ENCODE measurements around the gene PHACTR4.
"Not testable (repeated sequence)": the region's sequence is repeated elsewhere in the genome, so short reads cannot be mapped to it uniquely, and the experiment has no call there.

Gene PHACTR4

GRCh38 chr1:28530456-28530855 is 160.9 kb downstream of the PHACTR4 start:
- H3K4me3 ChIP-seq (ENCODE audit: low read depth, low read length), result no peak overlapping the region
- no peak for TF ChIP-seq CTCF (IDR thresholded peaks at IDR 0.05; ENCODE audit: borderline replicate concordance, insufficient read depth, low read depth, low read length)

GRCh38 chr1:28534671-28535070 is 165.1 kb downstream of the PHACTR4 start:
- H3K4me3 ChIP-seq (ENCODE audit: low read depth, low read length), result no peak overlapping the region
- TF ChIP-seq CTCF (IDR thresholded peaks at IDR 0.05; ENCODE audit: borderline replicate concordance, insufficient read depth, low read depth, low read length), result no peak

- H3K4me3 ChIP-seq (ENCODE audit: low read depth, low read length), result no peak overlapping the region
- TF ChIP-seq CTCF (IDR thresholded peaks at IDR 0.05; ENCODE audit: borderline replicate concordance, insufficient read depth, low read depth, low read length), result no peak
Measured at GRCh38 chr1:28535180-28535579, 165.6 kb downstream of the PHACTR4 start.

GRCh38 chr1:28537457-28538199 is 168.1 kb downstream of the PHACTR4 start:
- no peak for TF ChIP-seq CTCF (IDR thresholded peaks at IDR 0.05; ENCODE audit: borderline replicate concordance, insufficient read depth, low read depth, low read length)
- H3K4me3 ChIP-seq (ENCODE audit: low read depth, low read length), result no peak overlapping the region

DNA sequence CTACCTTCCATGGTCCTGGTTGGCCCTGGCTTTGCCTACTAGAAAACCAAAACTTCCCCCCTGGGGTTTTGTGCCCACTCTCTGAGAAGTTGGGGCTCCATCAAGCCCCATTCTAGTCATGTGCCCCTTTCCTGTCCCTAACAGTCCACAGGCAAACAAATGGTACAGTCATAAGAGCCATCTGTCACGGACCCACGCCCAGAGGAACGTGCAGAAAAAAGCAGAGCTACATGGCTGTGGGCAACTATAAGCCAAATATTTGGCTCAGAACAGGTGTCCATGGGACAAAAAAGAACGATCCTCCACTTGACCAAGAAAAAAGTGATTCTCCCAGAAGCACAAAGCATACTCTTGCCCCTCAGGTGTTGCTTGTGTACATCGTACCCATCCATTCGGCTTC is 168.7 kb downstream of the PHACTR4 start:
- no peak overlapping the region for H3K4me3 ChIP-seq (ENCODE audit: low read depth, low read length)
- no peak for TF ChIP-seq CTCF (IDR thresholded peaks at IDR 0.05; ENCODE audit: borderline replicate concordance, insufficient read depth, low read depth, low read length)

- TF ChIP-seq CTCF (IDR thresholded peaks at IDR 0.05; ENCODE audit: borderline replicate concordance, insufficient read depth, low read depth, low read length), result no peak
- no peak overlapping the region for H3K4me3 ChIP-seq (ENCODE audit: low read depth, low read length)
Measured at GRCh38 chr1:28540651-28541050, 171.1 kb downstream of the PHACTR4 start.

DNA sequence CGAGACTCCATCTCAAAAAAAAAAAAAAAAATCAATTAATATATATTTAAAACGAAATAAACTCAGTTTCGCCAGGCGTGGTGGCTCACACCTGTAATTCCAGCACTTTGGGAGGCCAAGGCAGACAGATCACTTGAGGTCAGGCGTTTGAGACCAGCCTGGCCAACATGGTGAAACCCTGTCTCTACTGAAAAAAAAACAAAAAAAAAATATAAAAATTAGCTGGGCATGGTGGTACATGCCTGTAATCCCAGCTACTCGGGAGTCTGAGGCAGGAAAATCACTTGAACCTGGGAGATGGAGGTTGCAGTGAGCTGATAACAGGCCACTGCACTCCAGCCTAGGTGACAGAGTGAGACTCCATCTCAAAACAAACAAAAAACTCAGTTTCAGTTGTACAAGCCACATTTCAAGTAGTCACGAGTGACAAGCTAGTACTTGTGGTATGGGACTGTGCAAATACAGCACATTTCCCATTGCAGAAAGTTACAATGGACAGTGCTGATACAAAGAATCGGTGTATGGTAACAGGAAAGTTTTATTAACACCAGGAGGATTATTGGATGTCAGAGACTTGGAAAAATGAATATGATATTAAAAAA is 172.0 kb downstream of the PHACTR4 start:
- H3K4me3 ChIP-seq (ENCODE audit: low read depth, low read length), result not testable (repeated sequence)
